HepG2 (cell line): ENCODE measurements around the gene PAMR1. TPM values are rescaled to one million over a fixed set of nuclear protein-coding genes. Genes with fewer than 3 reads are reported as not detected.

Source experiments
- ATAC-seq: fragments of 200-7000 bp; cut with Tn5 transposase; 3 replicates; pipeline ENCODE4 v1.9.1; 2020; ENCODE audit warnings: mild to moderate bottlenecking, moderate library complexity
- BruUV-seq: library from RNA; stranded (reverse); fragments of 400-500 nt; replicated peaks from 2 replicates; lab custom pipeline; 2021; lab: Mats Ljungman, UMichigan
- CTCF ChIA-PET: fragments of 300-600 bp; formaldehyde crosslinking; extraction: SDS; loops from one replicate; lab custom pipeline; 2021; ENCODE audit warnings: low total read pairs, inconsistent platforms, low intra/inter-chr PET ratio; lab: Yijun Ruan, JAX
- POLR2A ChIA-PET: fragments of 350-600 bp; sonication (Branson Sonifier 250); formaldehyde crosslinking; loops from one replicate; lab custom pipeline; 2020; ENCODE audit warnings: antibody characterized with exemption, inconsistent platforms; lab: Yijun Ruan, JAX
- DNase-seq: peaks from one replicate; pipeline ENCODE4 v3.0.0-alpha.2; 2015; ENCODE audit warnings: low spot score
- FAIRE-seq: peaks from 3 replicates; lab custom pipeline; 2011; peaks lifted over from hg19 to GRCh38; lab: Jason Lieb, UNC
- H2AFZ ChIP-seq: one replicate; pipeline ENCODE4 v1.6.1; 2011; ENCODE audit warnings: low read length, inconsistent platforms
- H3K27ac ChIP-seq: fragments of 300-600 bp; 3 replicates; pipeline ENCODE4 v1.8.0; 2011; ENCODE audit warnings: mixed run types, mild to moderate bottlenecking, mixed read lengths, low read length, inconsistent platforms; ENCODE audit not compliant: insufficient read depth; ENCODE audit errors: extremely low read length
- H3K27me3 ChIP-seq, 2 experiments: fragments of 200-600 bp in 1 of 2; 2 replicates in 1 of 2; 3 replicates in 1 of 2; pipeline versions ENCODE4 v1.6.0 to v1.8.0; 2011; ENCODE audit warnings: low read length in 2 of 2, mild to moderate bottlenecking in 2 of 2, moderate library complexity in 2 of 2, inconsistent platforms in 1 of 2; ENCODE audit not compliant: insufficient read depth in 2 of 2, control insufficient read depth in 1 of 2
- H3K36me3 ChIP-seq, 2 experiments: fragments of 200-600 bp in 1 of 2; replicated peaks in 1 of 2; 2 replicates in 1 of 2; 3 replicates in 1 of 2; pipeline versions ENCODE4 v1.5.1 to v1.8.0; 2011; ENCODE audit warnings: low read length in 2 of 2, inconsistent platforms in 1 of 2; ENCODE audit not compliant: insufficient read depth in 2 of 2, control insufficient read depth in 1 of 2
- H3K4me1 ChIP-seq: 2 replicates; pipeline ENCODE4 v1.5.1; 2012; ENCODE audit warnings: low read length, inconsistent platforms; ENCODE audit not compliant: insufficient read depth
- H3K4me2 ChIP-seq: 2 replicates; pipeline ENCODE4 v1.6.0; 2011; ENCODE audit warnings: low read depth, low read length, inconsistent platforms
- H3K4me3 ChIP-seq, 3 experiments: fragments of 200-600 bp in 1 of 3; sonication (generic), shearing (Covaris generic) in 1 of 3; replicated peaks in 1 of 3; 2 replicates each; pipeline ENCODE4 v1.5.1; 2011 to 2016; ENCODE audit warnings: low read length in 3 of 3, inconsistent platforms in 2 of 3, low read depth in 2 of 3, mild to moderate bottlenecking in 2 of 3, control low read depth in 1 of 3, mixed read lengths in 1 of 3; ENCODE audit not compliant: insufficient read depth in 1 of 3
- H3K79me2 ChIP-seq: one replicate; pipeline ENCODE4 v1.6.1; 2011; ENCODE audit warnings: low read length, inconsistent platforms; ENCODE audit not compliant: insufficient read depth
- H3K9ac ChIP-seq: 2 replicates; pipeline ENCODE4 v1.6.0; 2011; ENCODE audit warnings: mild to moderate bottlenecking, low read depth, low read length, inconsistent platforms; ENCODE audit not compliant: insufficient read depth
- H3K9me3 ChIP-seq: 2 replicates; pipeline ENCODE4 v1.5.1; 2012; ENCODE audit warnings: mild to moderate bottlenecking, low read length
- H4K20me1 ChIP-seq: 2 replicates; pipeline ENCODE4 v1.6.0; 2011; ENCODE audit warnings: inconsistent platforms, mild to moderate bottlenecking, low read length, moderate library complexity; ENCODE audit not compliant: insufficient read depth
- HOXA7 ChIP-seq: sonication (generic); formaldehyde crosslinking; IDR thresholded peaks from 2 replicates; pipeline ENCODE4 v1.8.1; 2022; ENCODE audit warnings: mild to moderate bottlenecking, missing genetic modification reagents, moderate library complexity
- MTERF4 ChIP-seq: sonication (generic); formaldehyde crosslinking; IDR thresholded peaks from 2 replicates; pipeline ENCODE4 v1.8.0; 2023; ENCODE audit warnings: mild to moderate bottlenecking, missing genetic modification reagents
- WGBS: methylation state at CpG from one replicate; pipeline ENCODE4 v1.1.6; 2017; ENCODE audit warnings: low lambda C conversion rate; 5-methylcytosine and 5-hydroxymethylcytosine counted together
- in situ Hi-C: cut with HindIII; loops from 2 replicates; pipeline ENCODE4 v1.10.0; 2017; ENCODE audit warnings: low pct_unique_long_range_greater_than_20kb; ENCODE audit not compliant: extremely low pct_ligation_motif_present
- intact Hi-C: fragments of 100-400 bp; cut with micrococcal nuclease; formaldehyde crosslinking; loops from one replicate; pipeline ENCODE4 v1.10.0; 2022; ENCODE audit not compliant: unreplicated experiment
- polyA plus RNA-seq, 8 experiments: library from polyadenylated mRNA; depleted of rRNA in 3 of 8; stranded (reverse) in 7 of 8; unstranded in 1 of 8; fragments of >200 nt; fragmentation: Illumina TruSeq in 4 of 8; extraction: Trizol in 4 of 8; gene quantifications; 2 replicates each; pipeline versions ENCODE4 v1.2.1 to v1.2.3, GENCODE V29; 2011 to 2016; ENCODE audit warnings: low read depth in 4 of 8, missing spikeins in 1 of 8, mixed read lengths in 1 of 8; ENCODE audit not compliant: insufficient read depth in 1 of 8
- total RNA-seq, 5 experiments: library from RNA; depleted of rRNA; stranded (reverse); fragments of >200 nt; fragmentation: Illumina TruSeq; extraction: Trizol; gene quantifications; 2 replicates each; pipeline ENCODE4 v1.2.3, GENCODE V29; 2016; ENCODE audit warnings: low read depth in 1 of 5
- TF ChIP-seq, protein P1 (sequence below): sonication (generic); formaldehyde crosslinking; conservative IDR thresholded peaks from 2 replicates; pipeline ENCODE4 v1.8.0; 2022; ENCODE audit warnings: mild to moderate bottlenecking, moderate library complexity, missing genetic modification reagents
- TF ChIP-seq, protein P2 (sequence below): sonication (generic); formaldehyde crosslinking; IDR thresholded peaks from 2 replicates; pipeline ENCODE4 v1.5.0; 2020; ENCODE audit warnings: missing genetic modification reagents

PAMR1 gene
- total and polyA plus RNA-seq, 2 of the 13 experiments (the other 11 are each of a cell fraction or from before 2014, with no cell fraction given): not detected

GRCh38 chr11:35539781-35540281 is 14.4 kb upstream of the PAMR1 start:
- Histone ChIP-seq H3K4me3 (no peak overlapping the region), H3K27ac (no peak overlapping the region), H3K4me2 (no peak overlapping the region), H3K79me2 (no peaks in the 10 kb centered on the region), H3K9ac (no peak overlapping the region), H3K27me3 (peaks cover 0 to 6% of the 10 kb centered on the region in 2 experiments; a peak in 1 of 5 replicates), H3K4me1 (no peaks in the 10 kb centered on the region), H2AFZ (no peak overlapping the region), H3K9me3 (no peaks in the 10 kb centered on the region), H3K36me3 (no peaks in the 10 kb centered on the region), H4K20me1 (no peaks in the 10 kb centered on the region)
- TF ChIP-seq, protein P1, sequence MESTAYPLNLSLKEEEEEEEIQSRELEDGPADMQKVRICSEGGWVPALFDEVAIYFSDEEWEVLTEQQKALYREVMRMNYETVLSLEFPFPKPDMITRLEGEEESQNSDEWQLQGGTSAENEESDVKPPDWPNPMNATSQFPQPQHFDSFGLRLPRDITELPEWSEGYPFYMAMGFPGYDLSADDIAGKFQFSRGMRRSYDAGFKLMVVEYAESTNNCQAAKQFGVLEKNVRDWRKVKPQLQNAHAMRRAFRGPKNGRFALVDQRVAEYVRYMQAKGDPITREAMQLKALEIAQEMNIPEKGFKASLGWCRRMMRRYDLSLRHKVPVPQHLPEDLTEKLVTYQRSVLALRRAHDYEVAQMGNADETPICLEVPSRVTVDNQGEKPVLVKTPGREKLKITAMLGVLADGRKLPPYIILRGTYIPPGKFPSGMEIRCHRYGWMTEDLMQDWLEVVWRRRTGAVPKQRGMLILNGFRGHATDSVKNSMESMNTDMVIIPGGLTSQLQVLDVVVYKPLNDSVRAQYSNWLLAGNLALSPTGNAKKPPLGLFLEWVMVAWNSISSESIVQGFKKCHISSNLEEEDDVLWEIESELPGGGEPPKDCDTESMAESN (CRISPR knock-in tag): no peak
- no peak for TF ChIP-seq HOXA7
- TF ChIP-seq MTERF4 (CRISPR knock-in tag): no peak
- TF ChIP-seq, protein P2, sequence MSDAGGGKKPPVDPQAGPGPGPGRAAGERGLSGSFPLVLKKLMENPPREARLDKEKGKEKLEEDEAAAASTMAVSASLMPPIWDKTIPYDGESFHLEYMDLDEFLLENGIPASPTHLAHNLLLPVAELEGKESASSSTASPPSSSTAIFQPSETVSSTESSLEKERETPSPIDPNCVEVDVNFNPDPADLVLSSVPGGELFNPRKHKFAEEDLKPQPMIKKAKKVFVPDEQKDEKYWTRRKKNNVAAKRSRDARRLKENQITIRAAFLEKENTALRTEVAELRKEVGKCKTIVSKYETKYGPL: no peak
- POLR2A ChIA-PET: no interaction called here
- no peak for ATAC-seq
- 0% methylated on average over 5 of the region's 7 CpGs for WGBS
- BruUV-seq: no TSS peak
- intact Hi-C loops: no loop called here
- no peak for DNase-seq
- no peak for FAIRE-seq
- in situ Hi-C loops: no loop called here
- CTCF ChIA-PET: no interaction called here
